ENCODE measurements around the gene COMT. TPM values are rescaled to one million over a fixed set of nuclear protein-coding genes. Genes with fewer than 3 reads are reported as not detected.
A peak's percentile ranks its signal among the peaks of the same experiment; 100 is the strongest.

Gene COMT
- total RNA-seq, 4 donors from 2014 or later = 154 to 255 (median 223) TPM

DNA sequence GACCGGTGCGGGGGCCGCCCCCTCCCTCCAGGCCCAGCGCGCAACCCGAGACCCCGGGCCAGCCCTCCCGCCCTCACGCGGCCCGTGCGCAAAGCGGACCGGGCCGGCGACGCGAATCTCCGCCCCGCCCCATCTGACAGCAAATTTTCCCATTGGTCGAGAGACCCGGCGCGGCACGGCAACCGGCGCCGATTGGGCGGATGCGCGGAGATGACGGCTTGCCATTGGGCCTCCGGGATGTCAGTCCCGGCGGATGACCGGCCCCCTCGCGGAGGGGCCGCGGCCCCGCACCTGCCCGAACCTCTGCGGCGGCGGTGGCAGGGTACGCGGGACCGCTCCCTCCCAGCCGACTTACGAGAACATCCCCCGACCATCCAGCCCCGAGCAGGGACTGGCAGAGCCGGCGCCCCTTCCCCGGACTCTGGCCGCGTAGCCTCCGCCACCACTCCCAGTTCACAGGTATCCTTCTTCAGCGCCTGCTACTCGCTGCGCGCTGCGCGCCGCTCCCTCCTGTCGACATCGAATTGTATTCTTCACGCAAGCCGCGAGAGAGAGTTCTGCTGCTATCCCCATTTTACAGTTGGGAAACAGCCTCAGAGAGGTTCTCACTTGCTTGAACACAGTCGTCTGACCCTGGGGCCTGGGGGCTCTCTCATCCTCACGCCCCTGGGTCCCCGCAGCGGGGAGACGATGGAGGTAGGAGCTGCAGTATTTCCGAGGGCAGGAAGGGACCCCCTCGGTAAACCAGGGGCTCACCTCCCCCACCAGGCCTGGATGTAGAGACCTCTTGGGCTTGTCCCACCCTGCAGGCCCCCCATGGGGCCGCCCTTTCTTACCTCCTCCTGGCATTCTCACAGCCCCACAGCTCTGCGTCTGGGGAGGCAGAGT lies 75.4 kb downstream of the COMT start, which contains the start of gene ARVCF:
Gene ARVCF, minus strand, starts transcription at position 90 of the 888 bp plus-strand sequence. CDS start 26,029 bp downstream, outside the sequence.
- ATAC-seq (peak; percentile 70 to 76), DNase-seq (peak; percentile 92)
- intact Hi-C loops (cut with DNase I; ENCODE audit: low total_unique reads) = loop anchor here (1.0 kb wide), 1 partner anchor 30 kb away; no protein-coding TSS in a partner anchor
- Histone ChIP-seq H3K27me3 (no peaks in the 10 kb centered on the region), H3K27ac (peak within 1 kb of the TSS; percentile 75 to 81 (median 78)), H3K4me1 (peaks cover 23 to 28% of the 10 kb centered on the region in 2 donors), H3K9me3 (no peaks in the 10 kb centered on the region), H3K4me3 (peak within 1 kb of the TSS; percentile 69 to 88 (median 86)), H3K36me3 (no peaks in the 10 kb centered on the region)
- in situ Hi-C loops (cut with MboI; ENCODE audit: low sequenced_read_pairs in 4 of 4) = no loop called here
- peak; percentile 44 to 70 for TF ChIP-seq POLR2A (IDR thresholded peaks at IDR 0.05)
- TF ChIP-seq, protein P1, sequence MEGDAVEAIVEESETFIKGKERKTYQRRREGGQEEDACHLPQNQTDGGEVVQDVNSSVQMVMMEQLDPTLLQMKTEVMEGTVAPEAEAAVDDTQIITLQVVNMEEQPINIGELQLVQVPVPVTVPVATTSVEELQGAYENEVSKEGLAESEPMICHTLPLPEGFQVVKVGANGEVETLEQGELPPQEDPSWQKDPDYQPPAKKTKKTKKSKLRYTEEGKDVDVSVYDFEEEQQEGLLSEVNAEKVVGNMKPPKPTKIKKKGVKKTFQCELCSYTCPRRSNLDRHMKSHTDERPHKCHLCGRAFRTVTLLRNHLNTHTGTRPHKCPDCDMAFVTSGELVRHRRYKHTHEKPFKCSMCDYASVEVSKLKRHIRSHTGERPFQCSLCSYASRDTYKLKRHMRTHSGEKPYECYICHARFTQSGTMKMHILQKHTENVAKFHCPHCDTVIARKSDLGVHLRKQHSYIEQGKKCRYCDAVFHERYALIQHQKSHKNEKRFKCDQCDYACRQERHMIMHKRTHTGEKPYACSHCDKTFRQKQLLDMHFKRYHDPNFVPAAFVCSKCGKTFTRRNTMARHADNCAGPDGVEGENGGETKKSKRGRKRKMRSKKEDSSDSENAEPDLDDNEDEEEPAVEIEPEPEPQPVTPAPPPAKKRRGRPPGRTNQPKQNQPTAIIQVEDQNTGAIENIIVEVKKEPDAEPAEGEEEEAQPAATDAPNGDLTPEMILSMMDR (IDR thresholded peaks at IDR 0.05 in 4 of 5, conservative IDR thresholded peaks at IDR 0.05 in 1 of 5) = peak in 3 of 5 experiments; percentile 44 to 57 (median 56)

DNA sequence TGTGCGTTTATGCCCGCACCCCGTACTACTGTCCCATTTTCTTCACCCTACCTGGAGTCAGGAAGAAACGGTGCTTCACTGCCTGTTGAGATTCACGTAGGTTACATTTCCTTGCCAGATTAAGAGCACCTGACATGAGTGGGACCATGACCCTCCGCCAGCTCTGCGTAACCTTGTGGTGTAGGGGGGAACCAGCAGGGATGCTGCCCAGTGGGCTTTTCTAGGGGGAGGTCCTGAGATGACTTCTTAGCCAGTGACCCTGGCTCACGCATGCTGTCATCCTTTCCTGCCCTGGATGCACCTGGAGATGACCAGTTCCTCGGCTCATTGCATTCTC lies 76.0 kb downstream of the COMT start:
- no peaks in the 10 kb centered on the region for H3K9me3 ChIP-seq
- no peaks in the 10 kb centered on the region for H3K27me3 ChIP-seq
- H3K4me3 ChIP-seq = peak overlapping the region; percentile 69 to 88 (median 86)
- in situ Hi-C loops (cut with MboI; ENCODE audit: low sequenced_read_pairs in 4 of 4) = no loop called here
- intact Hi-C loops (cut with DNase I; ENCODE audit: low total_unique reads) = no loop called here
- ATAC-seq (no peak), DNase-seq (no peak)
- peaks cover 29 to 34% of the 10 kb centered on the region in 2 donors for H3K4me1 ChIP-seq
- H3K27ac ChIP-seq = no peak overlapping the region
- no peaks in the 10 kb centered on the region for H3K36me3 ChIP-seq
- TF ChIP-seq POLR2A (IDR thresholded peaks at IDR 0.05) = no peak
- TF ChIP-seq, protein P1 (IDR thresholded peaks at IDR 0.05 in 4 of 5, conservative IDR thresholded peaks at IDR 0.05 in 1 of 5) = no peak

GRCh38 chr22:20018001-20018400 lies 76.4 kb downstream of the COMT start:
- H3K27ac ChIP-seq = no peak overlapping the region
- DNase-seq (no peak), ATAC-seq (no peak)
- in situ Hi-C loops (cut with MboI; ENCODE audit: low sequenced_read_pairs in 4 of 4) (no loop called here), intact Hi-C loops (cut with DNase I; ENCODE audit: low total_unique reads) (no loop called here)
- H3K36me3 ChIP-seq = no peaks in the 10 kb centered on the region
- peaks cover 32 to 38% of the 10 kb centered on the region in 2 donors for H3K4me1 ChIP-seq
- no peaks in the 10 kb centered on the region for H3K27me3 ChIP-seq
- H3K9me3 ChIP-seq = no peaks in the 10 kb centered on the region
- no peak for TF ChIP-seq POLR2A (IDR thresholded peaks at IDR 0.05)
- TF ChIP-seq, protein P1 (IDR thresholded peaks at IDR 0.05 in 4 of 5, conservative IDR thresholded peaks at IDR 0.05 in 1 of 5) = no peak
- H3K4me3 ChIP-seq = no peak overlapping the region

Small RNA genes lying within 50 kb of the gene (microRNA-seq; reads per million reads assigned to microRNA genes)
- 0 reads per million in 2 donors for gene MIR4761 (ENCODE audit: borderline replicate concordance in 2 of 2)

Other genes starting within 250 kb of the COMT start
- 10 to 100 TPM in 2 of 4 donors, 1 to 10 TPM in 2; 5.0 to 15.9 (median 10.2) TPM for gene SEPTIN5, start 227.3 kb upstream of the COMT start, total RNA-seq
- gene GP1BB, start 218.2 kb upstream of the COMT start, total RNA-seq = 1 to 10 TPM in 3 of 4 donors, not detected in 1; 1.4 to 3.5 (median 2.3) TPM
- 10 to 100 TPM; 27.9 to 38.9 (median 36.3) TPM for gene TBX1, start 181.0 kb upstream of the COMT start, total RNA-seq
- gene GNB1L, start 86.9 kb upstream of the COMT start, total RNA-seq = 1 to 10 TPM; 4.4 to 9.6 (median 6.7) TPM
- 10 to 100 TPM in 1 of 4 donors, 1 to 10 TPM in 3; 3.5 to 12.8 (median 5.0) TPM for gene RTL10, start 86.9 kb upstream of the COMT start, total RNA-seq
- gene TXNRD2, start within 50 bp of the COMT start, total RNA-seq = 10 to 100 TPM in 3 of 4 donors, 1 to 10 TPM in 1; 9.0 to 18.0 (median 14.4) TPM
- gene ARVCF, start 75.1 kb downstream of the COMT start, total RNA-seq = 10 to 100 TPM in 3 of 4 donors, 1 to 10 TPM in 1; 6.9 to 19.6 (median 18.0) TPM
- gene TANGO2, start 79.3 kb downstream of the COMT start, total RNA-seq = 100 to 1,000 TPM in 1 of 4 donors, 10 to 100 TPM in 3; 43.0 to 115 (median 52.5) TPM
- 10 to 100 TPM in 2 of 4 donors, 1 to 10 TPM in 2; 5.2 to 16.5 (median 11.2) TPM for gene DGCR8, start 138.5 kb downstream of the COMT start, total RNA-seq
- 100 to 1,000 TPM in 2 of 4 donors, 10 to 100 TPM in 2; 79.4 to 147 (median 120) TPM for gene RANBP1, start 174.3 kb downstream of the COMT start, total RNA-seq
- 10 to 100 TPM; 16.9 to 38.0 (median 28.2) TPM for gene TRMT2A, start 175.5 kb downstream of the COMT start, total RNA-seq
- gene ZDHHC8, start 190.0 kb downstream of the COMT start, total RNA-seq = 10 to 100 TPM in 3 of 4 donors, 1 to 10 TPM in 1; 7.3 to 15.8 (median 12.8) TPM
- 1 to 10 TPM in 1 of 4 donors, under 1 TPM in 1, not detected in 2; 0.82 to 3.5 TPM for gene CCDC188, start 209.3 kb downstream of the COMT start, total RNA-seq